T-cell (primary cell): ENCODE results near the gene PRR16. TPM values are rescaled to one million over a fixed set of nuclear protein-coding genes. Genes with fewer than 3 reads are reported as not detected.

Experiments
- ATAC-seq, 4 experiments: fragments of 200-7000 bp in 3 of 4; fragments of 150-1000 bp in 1 of 4; cut with Tn5 transposase; replicated peaks in 1 of 4; 1 replicate in 3 of 4; 2 replicates in 1 of 4; pipeline ENCODE4 v1.10.0; 2021; ENCODE audit warnings: moderate library complexity in 3 of 4, mild to moderate bottlenecking in 2 of 4, moderate number of reproducible peaks in 1 of 4
- CTCF ChIA-PET, 2 donors: fragments of 300-600 bp; sonication (Branson Sonifier 250); formaldehyde crosslinking; loops; one replicate each; lab custom pipeline; 2022; ENCODE audit warnings: antibody characterized with exemption in 2 of 2; lab: Charles Lee
- POLR2A ChIA-PET, 2 donors: fragments of 300-600 bp; sonication (Branson Sonifier 250); formaldehyde crosslinking; loops; one replicate each; lab custom pipeline; 2022; ENCODE audit warnings: antibody characterized with exemption in 2 of 2; lab: Charles Lee
- DNase-seq, 35 experiments: peaks; one replicate each; pipeline versions ENCODE4 v3.0.0 to v3.0.0-alpha.2; 2013 to 2023
- H3K27ac ChIP-seq: one replicate; pipeline ENCODE4 v1.5.1; 2013; ENCODE audit warnings: low read length
- H3K27me3 ChIP-seq, 2 experiments: replicated peaks in 1 of 2; 1 replicate in 1 of 2; 2 replicates in 1 of 2; pipeline versions ENCODE4 v1.6.1 to v1.7.0; 2013; ENCODE audit warnings: low read length in 1 of 2, mixed read lengths in 1 of 2; ENCODE audit not compliant: control insufficient read depth in 2 of 2, insufficient read depth in 2 of 2; ENCODE audit errors: extremely low read depth in 1 of 2
- H3K36me3 ChIP-seq, 2 donors: 1 replicate in 1 of 2; 2 replicates in 1 of 2; pipeline versions ENCODE4 v1.6.1 to v1.7.0; 2013; ENCODE audit warnings: low read length in 1 of 2; ENCODE audit not compliant: control insufficient read depth in 2 of 2, insufficient read depth in 1 of 2; ENCODE audit errors: extremely low read depth in 1 of 2
- H3K4me1 ChIP-seq, 2 experiments: 1 replicate in 1 of 2; 2 replicates in 1 of 2; pipeline versions ENCODE4 v1.6.1 to v1.7.0; 2013; ENCODE audit warnings: low read length in 2 of 2, mixed read lengths in 1 of 2; ENCODE audit not compliant: insufficient read depth in 2 of 2, control insufficient read depth in 1 of 2; ENCODE audit errors: extremely low read depth in 1 of 2
- H3K4me3 ChIP-seq, 2 donors: 1 replicate in 1 of 2; 2 replicates in 1 of 2; pipeline versions ENCODE4 v1.5.1 to v1.7.0; 2013; ENCODE audit warnings: mild to moderate bottlenecking in 2 of 2, low read length in 1 of 2, moderate library complexity in 1 of 2; ENCODE audit not compliant: control insufficient read depth in 1 of 2; ENCODE audit errors: extremely low read depth in 1 of 2
- H3K9me3 ChIP-seq: 2 replicates; pipeline ENCODE4 v1.7.0; 2013
- H3K27ac Mint-ChIP-seq, 2 donors: one replicate each; pipeline ENCODE4 v1.8.0; 2020 to 2021; ENCODE audit warnings: mild to moderate bottlenecking in 2 of 2, mixed read lengths in 2 of 2
- H3K27me3 Mint-ChIP-seq, 2 donors: one replicate each; pipeline ENCODE4 v1.8.0; 2021 to 2022; ENCODE audit warnings: mixed read lengths in 2 of 2
- H3K36me3 Mint-ChIP-seq: one replicate; pipeline ENCODE4 v1.8.0; 2021; ENCODE audit warnings: mixed read lengths
- H3K4me1 Mint-ChIP-seq, 3 donors: one replicate each; pipeline ENCODE4 v1.8.0; 2020 to 2022; ENCODE audit warnings: mixed read lengths in 3 of 3, mild to moderate bottlenecking in 1 of 3
- H3K4me3 Mint-ChIP-seq, 3 donors: one replicate each; pipeline ENCODE4 v1.8.0; 2020 to 2022; ENCODE audit warnings: mild to moderate bottlenecking in 3 of 3, mixed read lengths in 3 of 3, moderate library complexity in 3 of 3
- H3K9me3 Mint-ChIP-seq, 3 donors: one replicate each; pipeline ENCODE4 v1.8.0; 2020 to 2022; ENCODE audit warnings: mixed read lengths in 3 of 3
- WGBS: methylation state at CpG from one replicate; pipeline ENCODE4 v1.1.5; 2013; ENCODE audit warnings: missing lambda C conversion rate; ENCODE audit not compliant: insufficient coverage; 5-methylcytosine and 5-hydroxymethylcytosine counted together
- total RNA-seq, 35 experiments: library from RNA in 6 of 35; stranded (reverse) in 6 of 35; fragments of 120-200 nt in 1 of 35; gene quantifications; one replicate each; pipeline versions ENCODE4 v1.2.1 to v1.2.4 and lab custom pipeline; 2013 to 2026

PRR16 gene
- total RNA-seq, 5 donors from 2014 or later (not counting 1 experiment from before 2014, with no cell fraction given), result not detected

DNA sequence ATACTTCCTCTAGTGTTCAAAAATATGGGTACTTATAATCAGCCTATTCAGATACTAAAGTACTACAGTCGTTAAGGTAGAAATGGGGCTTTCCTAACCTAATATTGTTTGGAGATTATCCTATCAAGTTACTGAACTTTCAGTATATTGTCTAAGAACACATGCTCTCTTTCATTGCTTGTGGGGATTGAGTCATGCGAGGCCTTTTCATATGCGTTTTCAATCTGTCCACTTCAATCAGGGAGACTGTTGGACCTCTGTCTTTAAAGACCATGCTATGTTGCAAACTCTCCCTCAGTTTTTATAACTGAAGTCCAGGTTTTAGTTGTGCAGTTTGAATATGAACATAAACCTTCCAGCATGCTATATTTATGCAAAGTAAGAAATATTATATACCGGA, 15.0 kb downstream of the PRR16 start:
- Histone ChIP-seq H3K4me3 (no peak overlapping the region), H3K9me3 (no peaks in the 10 kb centered on the region), H3K4me1 (no peaks in the 10 kb centered on the region), H3K27me3 (no peaks in the 10 kb centered on the region), H3K27ac (no peak overlapping the region), H3K36me3 (no peaks in the 10 kb centered on the region)
- ChIA-PET POLR2A (no interaction called here), CTCF (no interaction called here)
- ATAC-seq, result no peak
- DNase-seq, result no peak
- Mint-ChIP-seq H3K27me3 (peaks cover 0 to 3% of the 10 kb centered on the region in 2 donors), H3K27ac (no peak overlapping the region), H3K4me1 (no peaks in the 10 kb centered on the region), H3K4me3 (no peak overlapping the region), H3K9me3 (peaks cover 0 to 4% (median 0%) of the 10 kb centered on the region in 3 donors), H3K36me3 (no peaks in the 10 kb centered on the region)
- no CpG with 5 or more reads among the region's 4 CpGs for WGBS

DNA sequence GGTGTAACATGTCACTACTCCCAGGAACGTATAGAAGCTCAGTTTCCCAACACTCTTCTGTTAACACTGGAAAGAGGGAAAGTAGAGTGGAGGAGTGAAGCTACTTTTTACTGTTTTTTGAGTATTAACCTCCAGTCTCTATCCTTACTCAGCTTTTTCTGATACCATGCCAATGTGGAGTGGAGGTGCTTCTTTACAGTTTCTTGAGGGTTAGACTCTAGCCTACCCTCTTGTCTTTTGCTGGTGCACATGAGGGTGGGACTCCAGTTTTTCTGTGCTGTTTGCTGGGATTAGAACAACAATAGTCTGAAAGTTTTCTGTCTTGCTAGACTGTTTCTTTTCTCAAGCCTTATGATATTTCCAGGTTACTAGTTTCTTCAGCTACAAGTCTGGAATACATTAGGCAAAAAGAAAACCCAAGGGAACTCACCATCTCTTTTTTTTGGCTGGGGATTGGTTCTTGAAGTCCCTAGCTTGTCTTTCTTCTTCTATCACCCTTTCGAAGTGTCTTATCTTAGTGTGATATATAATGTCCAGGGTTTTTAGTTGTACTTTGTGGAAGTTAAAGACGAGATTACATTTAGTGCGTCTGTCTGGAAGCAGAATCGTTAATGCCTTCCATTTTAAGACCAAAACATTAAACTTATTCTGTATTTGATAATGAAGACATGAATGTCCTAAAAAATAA, 35.9 kb downstream of the PRR16 start:
- H3K27ac ChIP-seq, result no peak overlapping the region
- Mint-ChIP-seq H3K27me3 (peaks cover 0 to 4% of the 10 kb centered on the region in 2 donors), H3K36me3 (no peaks in the 10 kb centered on the region), H3K27ac (no peak overlapping the region), H3K4me1 (no peaks in the 10 kb centered on the region), H3K9me3 (peaks cover 2 to 6% (median 3%) of the 10 kb centered on the region in 3 donors), H3K4me3 (no peak overlapping the region)
- POLR2A ChIA-PET, result no interaction called here
- H3K4me3 ChIP-seq, result no peak overlapping the region
- H3K4me1 ChIP-seq, result no peaks in the 10 kb centered on the region
- ATAC-seq, result no peak
- no peaks in the 10 kb centered on the region for H3K27me3 ChIP-seq
- no peak for DNase-seq
- no peaks in the 10 kb centered on the region for H3K36me3 ChIP-seq
- no peaks in the 10 kb centered on the region for H3K9me3 ChIP-seq
- CTCF ChIA-PET, result no interaction called here
- no CpG with 5 or more reads among the region's 5 CpGs for WGBS

DNA sequence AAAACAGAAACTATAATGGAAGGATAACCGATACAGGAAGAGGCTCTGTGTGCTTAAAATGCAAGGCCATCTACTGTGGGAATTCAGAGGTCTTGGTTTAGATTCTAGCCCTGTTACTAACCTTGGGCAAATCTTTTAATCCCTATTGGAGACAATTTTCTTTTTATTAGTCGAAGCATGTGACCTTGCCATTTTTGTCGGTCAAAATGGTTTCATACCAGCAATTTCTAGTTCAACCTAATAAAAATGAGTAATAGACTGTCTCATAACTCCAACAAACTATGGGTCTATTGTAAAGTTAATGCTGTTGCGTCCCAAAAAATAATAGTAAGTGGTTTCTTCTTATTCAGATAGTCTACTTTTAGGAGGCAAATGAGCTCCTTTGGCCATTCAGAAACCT, 38.4 kb downstream of the PRR16 start:
- DNase-seq (no peak), ATAC-seq (no peak)
- POLR2A ChIA-PET, result no interaction called here
- Mint-ChIP-seq H3K4me1 (no peaks in the 10 kb centered on the region), H3K36me3 (no peaks in the 10 kb centered on the region), H3K9me3 (peaks cover 3 to 9% (median 6%) of the 10 kb centered on the region in 3 donors), H3K27me3 (peaks cover 0 to 4% of the 10 kb centered on the region in 2 donors), H3K27ac (no peak overlapping the region), H3K4me3 (no peak overlapping the region)
- H3K4me3 ChIP-seq, result no peak overlapping the region
- CTCF ChIA-PET, result no interaction called here
- no peaks in the 10 kb centered on the region for H3K27me3 ChIP-seq
- no peaks in the 10 kb centered on the region for H3K4me1 ChIP-seq
- H3K36me3 ChIP-seq, result no peaks in the 10 kb centered on the region
- H3K9me3 ChIP-seq, result no peaks in the 10 kb centered on the region
- H3K27ac ChIP-seq, result no peak overlapping the region
- WGBS, result no CpG with 5 or more reads among the region's 4 CpGs

DNA sequence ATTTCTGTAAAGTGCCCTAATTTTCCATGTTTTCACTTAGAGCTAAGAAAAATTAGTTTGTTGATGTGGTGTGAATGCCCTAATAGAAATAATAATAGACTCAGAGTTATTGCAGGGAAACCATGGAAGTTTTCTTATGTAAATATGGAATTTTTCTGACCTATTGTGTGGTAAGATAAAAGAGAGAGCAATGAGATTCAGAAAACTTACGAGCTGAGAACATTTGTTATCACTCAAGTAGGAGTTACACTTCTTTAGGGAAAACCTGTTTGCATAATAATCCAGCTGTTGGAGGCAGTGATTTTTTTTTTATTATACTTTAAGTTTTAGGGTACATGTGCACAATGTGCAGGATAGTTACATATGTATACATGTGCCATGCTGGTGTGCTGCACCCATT, 39.2 kb downstream of the PRR16 start:
- Histone ChIP-seq H3K4me1 (no peaks in the 10 kb centered on the region), H3K27ac (no peak overlapping the region), H3K9me3 (no peaks in the 10 kb centered on the region), H3K27me3 (no peaks in the 10 kb centered on the region), H3K4me3 (no peak overlapping the region), H3K36me3 (no peaks in the 10 kb centered on the region)
- Mint-ChIP-seq H3K4me1 (no peaks in the 10 kb centered on the region), H3K27ac (no peak overlapping the region), H3K36me3 (no peaks in the 10 kb centered on the region), H3K9me3 (peaks cover 3 to 9% (median 6%) of the 10 kb centered on the region in 3 donors), H3K27me3 (peaks cover 0 to 4% of the 10 kb centered on the region in 2 donors), H3K4me3 (no peak overlapping the region)
- DNase-seq, result no peak
- no peak for ATAC-seq
- no CpG with 5 or more reads among the region's 1 CpG for WGBS
- POLR2A ChIA-PET, result no interaction called here
- CTCF ChIA-PET, result no interaction called here

DNA sequence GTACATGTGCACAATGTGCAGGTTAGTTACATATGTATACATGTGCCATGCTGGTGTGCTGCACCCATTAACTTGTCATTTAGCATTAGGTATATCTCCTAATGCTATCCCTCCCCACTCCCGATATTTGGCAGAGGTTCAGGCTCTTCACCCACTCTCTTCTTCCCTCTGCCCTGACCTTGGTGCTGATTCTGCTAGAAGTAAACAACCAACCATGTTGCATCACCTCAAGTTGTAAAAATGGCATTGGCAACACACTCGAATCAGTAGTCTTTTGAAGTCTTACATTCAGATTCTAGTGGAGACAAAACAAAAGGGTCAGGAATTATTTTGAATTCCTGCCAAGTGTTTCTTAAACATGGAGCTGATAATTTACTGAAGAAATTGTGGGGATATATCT, 40.0 kb downstream of the PRR16 start:
- Mint-ChIP-seq H3K4me1 (no peaks in the 10 kb centered on the region), H3K9me3 (peaks cover 3 to 9% (median 6%) of the 10 kb centered on the region in 3 donors), H3K4me3 (no peak overlapping the region), H3K27me3 (peaks cover 0 to 4% of the 10 kb centered on the region in 2 donors), H3K27ac (no peak overlapping the region), H3K36me3 (no peaks in the 10 kb centered on the region)
- H3K27ac ChIP-seq, result no peak overlapping the region
- H3K36me3 ChIP-seq, result no peaks in the 10 kb centered on the region
- H3K4me3 ChIP-seq, result no peak overlapping the region
- H3K9me3 ChIP-seq, result no peaks in the 10 kb centered on the region
- no peak for ATAC-seq
- 70% methylated on average over 2 of the region's 2 CpGs for WGBS
- DNase-seq, result no peak
- ChIA-PET POLR2A (no interaction called here), CTCF (no interaction called here)
- no peaks in the 10 kb centered on the region for H3K27me3 ChIP-seq
- H3K4me1 ChIP-seq, result no peaks in the 10 kb centered on the region

DNA sequence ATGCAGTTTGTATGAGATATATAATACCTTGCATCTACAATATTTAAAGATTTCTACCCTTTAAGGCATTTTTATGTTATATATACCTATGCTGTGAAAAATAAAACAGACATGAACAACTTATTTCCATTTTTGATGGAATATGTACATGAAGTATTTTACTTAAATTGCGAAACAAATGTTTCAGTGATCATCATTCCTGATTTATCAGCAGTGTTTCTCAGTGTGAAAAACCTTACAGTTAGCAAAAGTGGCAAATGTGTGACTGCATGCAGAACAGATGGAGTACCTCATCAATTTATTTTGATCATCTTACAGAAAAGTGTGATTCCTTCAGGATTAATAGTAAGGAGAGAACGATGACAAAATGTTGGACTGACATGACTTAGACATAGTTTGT, 43.1 kb downstream of the PRR16 start:
- Mint-ChIP-seq H3K27me3 (no peaks in the 10 kb centered on the region), H3K4me1 (no peaks in the 10 kb centered on the region), H3K27ac (no peak overlapping the region), H3K36me3 (no peaks in the 10 kb centered on the region), H3K4me3 (no peak overlapping the region), H3K9me3 (peaks cover 5 to 12% (median 8%) of the 10 kb centered on the region in 3 donors)
- CTCF ChIA-PET, result no interaction called here
- DNase-seq (no peak), ATAC-seq (no peak)
- no peaks in the 10 kb centered on the region for H3K9me3 ChIP-seq
- H3K27ac ChIP-seq, result no peak overlapping the region
- POLR2A ChIA-PET, result no interaction called here
- no CpG with 5 or more reads among the region's 2 CpGs for WGBS
- no peaks in the 10 kb centered on the region for H3K27me3 ChIP-seq
- H3K4me1 ChIP-seq, result no peaks in the 10 kb centered on the region
- no peak overlapping the region for H3K4me3 ChIP-seq
- no peaks in the 10 kb centered on the region for H3K36me3 ChIP-seq
